ENCODE data around the gene ZNF724. TPM values are rescaled to one million over a fixed set of nuclear protein-coding genes. Genes with fewer than 3 reads are reported as not detected.

ZNF724 gene
- total RNA-seq = 6.6 and 11.1 TPM in 2 replicates

GRCh38 chr19:23249911-23250649 lies at the start of gene ZNF724:
ZNF724 (minus strand) TSS chr19:23250394; CDS start chr19:23250242, 152 bp downstream.

Small RNA genes within 50 kb of the gene (small RNA-seq; reads per million reads assigned to genes)
- gene VN1R91P = not detected

Other genes with a start within 250 kb of the ZNF724 start
- 0.37 and 0.39 TPM in 2 replicates for gene ZNF728, start 247.2 kb downstream of the ZNF724 start, total RNA-seq
- 1.1 and 2.7 TPM in 2 replicates for gene ZNF730, start 133.4 kb downstream of the ZNF724 start, total RNA-seq
- gene ZNF91, start 145.1 kb upstream of the ZNF724 start, total RNA-seq = 19.0 and 20.2 TPM in 2 replicates